NCI-H526 treated with DMSO at 0.1 percent for 48 hours (cell line): ENCODE data around the gene RFLNA.

Experiments
- DNase-seq: peaks from one replicate; lab custom pipeline; 2025; lab: John Stamatoyannopoulos, UW

RFLNA gene

GRCh38 chr12:124303579-124304313 is 8.9 kb downstream of the RFLNA start:
- DNase-seq, result no peak

GRCh38 chr12:124304314-124304790 is 9.5 kb downstream of the RFLNA start:
- DNase-seq, result no peak

GRCh38 chr12:124305136-124305535 is 10.2 kb downstream of the RFLNA start:
- no peak for DNase-seq

- DNase-seq, result no peak
Measured at GRCh38 chr12:124305776-124306685, 11.1 kb downstream of the RFLNA start.

GRCh38 chr12:124306686-124307555 is 12.0 kb downstream of the RFLNA start:
- DNase-seq, result no peak

GRCh38 chr12:124307556-124307825 is 12.6 kb downstream of the RFLNA start:
- DNase-seq, result no peak

- DNase-seq, result no peak
Measured at GRCh38 chr12:124308741-124309140, 13.8 kb downstream of the RFLNA start.

- DNase-seq, result no peak
Measured at GRCh38 chr12:124309231-124309630, 14.3 kb downstream of the RFLNA start.

GRCh38 chr12:124309744-124310143 is 14.9 kb downstream of the RFLNA start:
- no peak for DNase-seq

- no peak for DNase-seq
Measured at GRCh38 chr12:124310178-124310577, 15.3 kb downstream of the RFLNA start.

- no peak for DNase-seq
Measured at GRCh38 chr12:124310785-124311184, 15.9 kb downstream of the RFLNA start.

GRCh38 chr12:124311292-124312109 is 16.6 kb downstream of the RFLNA start:
- no peak for DNase-seq

GRCh38 chr12:124312601-124313000 is 17.7 kb downstream of the RFLNA start:
- no peak for DNase-seq

- DNase-seq, result no peak
Measured at GRCh38 chr12:124314207-124314606, 19.3 kb downstream of the RFLNA start.

- no peak for DNase-seq
Measured at GRCh38 chr12:124314766-124315165, 19.9 kb downstream of the RFLNA start.

- DNase-seq, result no peak
Measured at GRCh38 chr12:124315372-124316044, 20.6 kb downstream of the RFLNA start.

- no peak for DNase-seq
Measured at GRCh38 chr12:124316257-124316900, 21.5 kb downstream of the RFLNA start.

GRCh38 chr12:124317400-124317799 is 22.5 kb downstream of the RFLNA start:
- DNase-seq, result no peak

GRCh38 chr12:124318278-124319020 is 23.6 kb downstream of the RFLNA start:
- no peak for DNase-seq
